DMS114 treated with DMSO at 0.1 percent for 48 hours (cell line): ENCODE results near the gene COPG2.
"Not testable (repeated sequence)": the region's sequence is repeated elsewhere in the genome, so short reads cannot be mapped to it uniquely, and the experiment has no call there.

Experiments used
- DNase-seq: peaks from one replicate; lab custom pipeline; 2025; ENCODE audit not compliant: unreplicated experiment; lab: John Stamatoyannopoulos, UW

Gene COPG2

GRCh38 chr7:130570144-130570543 lies 98.4 kb downstream of the COPG2 start:
- DNase-seq = not testable (repeated sequence)

- DNase-seq = no peak
Observed at GRCh38 chr7:130566898-130567280, 101.7 kb downstream of the COPG2 start.

DNA sequence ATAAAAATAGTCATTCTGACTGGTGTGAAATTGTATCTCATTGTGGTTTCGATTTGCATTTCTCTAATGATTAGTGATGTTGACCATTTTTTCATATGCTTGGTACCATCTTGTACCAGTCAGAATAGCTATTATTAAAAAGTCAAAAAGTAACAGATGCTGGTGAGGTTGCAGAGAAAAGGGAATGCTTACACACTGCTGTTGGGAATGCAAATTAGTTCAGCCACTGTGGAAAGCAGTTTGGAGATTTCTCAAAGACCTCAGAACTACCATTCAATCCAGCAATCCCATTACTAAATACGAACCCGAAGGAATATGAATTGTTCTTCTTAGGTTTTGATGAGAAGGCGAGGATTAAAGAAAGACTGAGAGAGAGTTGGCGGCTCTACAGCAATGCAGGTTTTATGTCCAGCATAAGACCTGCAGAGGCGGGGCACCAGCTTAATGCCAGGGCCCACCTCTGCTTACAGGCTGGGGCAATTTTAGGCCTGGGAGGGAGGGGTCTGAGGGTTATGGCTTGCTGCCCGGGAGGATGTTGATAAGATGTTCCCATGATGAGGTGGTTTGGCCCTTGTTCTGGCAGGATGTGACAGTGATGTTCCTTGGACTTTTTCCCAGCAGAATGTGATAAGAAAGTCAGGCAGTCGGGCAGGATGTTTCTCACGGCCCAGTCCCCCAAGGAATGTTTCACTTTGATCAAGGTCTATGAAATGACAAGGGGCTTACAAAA lies 102.2 kb downstream of the COPG2 start:
- DNase-seq = no peak

DNA sequence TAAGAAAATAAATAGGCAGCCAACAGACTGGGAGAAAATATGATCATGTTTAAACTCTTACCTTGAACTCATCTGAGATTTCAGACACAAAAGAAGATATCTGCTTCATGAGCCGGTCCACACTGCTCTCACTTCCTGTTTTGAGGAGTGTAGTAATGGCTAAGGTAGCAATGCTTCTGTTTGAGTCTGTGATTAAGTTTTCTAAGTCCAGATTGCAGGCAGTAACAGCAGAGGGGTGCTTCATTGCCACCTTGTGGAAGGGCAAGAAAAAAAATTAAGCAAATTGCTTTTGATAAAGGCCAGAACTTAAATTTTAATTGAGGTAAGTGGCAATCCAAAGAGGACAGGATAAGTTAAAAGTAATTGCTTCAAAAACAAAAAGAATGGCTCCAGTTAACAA lies 107.6 kb downstream of the COPG2 start:
- DNase-seq = peak; percentile 7

- DNase-seq = no peak
Observed at GRCh38 chr7:130559184-130559583, 109.4 kb downstream of the COPG2 start.

DNA sequence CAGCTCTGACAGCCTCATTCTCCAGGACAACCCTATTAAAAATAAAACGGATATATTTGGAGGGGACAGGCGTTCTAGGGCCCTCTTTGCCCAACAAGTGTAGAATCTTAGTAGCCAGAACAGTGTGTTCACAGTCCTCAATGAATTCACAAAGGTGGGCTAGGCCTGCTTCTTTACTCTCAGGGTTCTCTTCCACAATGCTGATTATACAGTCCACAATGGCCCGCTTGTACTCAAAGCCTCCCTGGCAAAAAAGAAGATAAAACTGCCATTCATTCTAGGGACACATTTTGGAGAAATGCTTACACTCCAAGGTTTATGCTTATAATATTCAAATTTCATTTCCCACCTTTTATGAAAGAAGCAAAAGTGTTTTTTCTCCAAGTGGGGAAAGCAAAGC lies 114.1 kb downstream of the COPG2 start:
- no peak for DNase-seq

DNA sequence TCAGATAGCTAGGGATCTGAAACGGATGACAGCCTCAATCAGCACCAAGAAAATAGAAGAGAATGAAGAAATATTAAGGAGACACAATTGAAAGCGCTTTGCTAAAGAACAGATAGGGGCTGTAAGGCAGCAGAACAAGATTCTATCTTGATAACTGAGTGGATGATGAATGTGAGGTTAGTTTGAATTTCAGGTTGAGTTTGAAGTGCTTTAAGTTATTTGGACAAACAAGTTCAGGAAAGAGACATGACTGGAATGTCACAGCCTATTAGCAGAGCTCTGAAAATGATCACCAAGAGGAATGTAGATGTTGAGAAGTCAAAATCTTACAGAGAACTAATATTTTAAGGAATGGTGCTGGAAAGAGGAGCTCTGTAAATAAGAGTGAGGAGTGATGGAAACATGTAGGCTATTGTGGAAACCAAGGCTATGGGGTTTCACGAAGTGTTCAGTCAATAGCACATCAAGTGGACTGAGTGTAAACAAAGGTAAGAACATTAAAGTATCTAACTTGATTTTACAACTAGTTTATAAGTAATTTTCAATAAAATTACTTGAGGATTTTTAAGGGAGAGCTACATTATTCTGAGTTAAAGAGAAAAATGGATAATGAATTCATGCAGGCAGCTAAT lies 115.0 kb downstream of the COPG2 start:
- DNase-seq = no peak

DNA sequence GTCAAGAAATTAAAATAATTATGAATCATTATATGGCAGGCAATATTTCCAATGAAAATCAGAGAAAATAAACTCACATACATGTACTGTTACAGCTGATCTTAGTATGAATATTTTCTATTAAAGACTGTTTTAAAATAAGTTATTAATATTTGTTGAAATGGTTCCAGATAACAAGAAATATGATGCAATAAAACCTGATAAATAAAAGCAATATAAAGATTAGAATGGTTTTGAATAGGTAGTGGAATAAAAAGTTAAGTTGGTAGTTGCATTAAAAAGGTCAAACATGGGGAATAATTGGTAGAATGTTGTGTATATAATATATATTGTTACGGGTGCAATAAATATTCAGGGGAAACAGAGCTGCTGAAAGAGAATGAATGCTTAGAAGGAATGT lies 124.2 kb downstream of the COPG2 start:
- no peak for DNase-seq

- DNase-seq = no peak
Observed at GRCh38 chr7:130543487-130544010, 125.0 kb downstream of the COPG2 start.

GRCh38 chr7:130542297-130542696 lies 126.3 kb downstream of the COPG2 start:
- not testable (repeated sequence) for DNase-seq

GRCh38 chr7:130541287-130541686 lies 127.3 kb downstream of the COPG2 start:
- not testable (repeated sequence) for DNase-seq

GRCh38 chr7:130537894-130538293 lies 130.7 kb downstream of the COPG2 start:
- DNase-seq = not testable (repeated sequence)

DNA sequence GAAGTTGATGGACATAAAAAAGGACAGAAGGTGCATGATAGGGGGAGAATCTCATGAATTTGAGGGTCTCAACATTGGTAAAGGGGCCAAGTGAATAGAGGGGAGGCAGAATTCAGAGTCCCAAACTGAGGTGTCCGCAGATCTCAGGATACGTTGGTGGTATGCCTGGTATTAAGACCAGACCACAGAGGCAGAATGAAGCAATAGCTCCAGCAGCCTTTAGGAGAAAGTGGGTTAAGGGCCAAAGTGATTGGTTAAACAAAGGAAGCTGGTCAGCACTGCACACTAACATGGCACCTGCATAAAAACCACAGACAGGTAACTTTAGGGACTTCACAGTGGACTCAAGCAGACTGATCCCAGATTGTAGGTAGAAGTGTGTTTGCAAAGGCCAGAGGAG lies 139.1 kb downstream of the COPG2 start:
- no peak for DNase-seq

DNA sequence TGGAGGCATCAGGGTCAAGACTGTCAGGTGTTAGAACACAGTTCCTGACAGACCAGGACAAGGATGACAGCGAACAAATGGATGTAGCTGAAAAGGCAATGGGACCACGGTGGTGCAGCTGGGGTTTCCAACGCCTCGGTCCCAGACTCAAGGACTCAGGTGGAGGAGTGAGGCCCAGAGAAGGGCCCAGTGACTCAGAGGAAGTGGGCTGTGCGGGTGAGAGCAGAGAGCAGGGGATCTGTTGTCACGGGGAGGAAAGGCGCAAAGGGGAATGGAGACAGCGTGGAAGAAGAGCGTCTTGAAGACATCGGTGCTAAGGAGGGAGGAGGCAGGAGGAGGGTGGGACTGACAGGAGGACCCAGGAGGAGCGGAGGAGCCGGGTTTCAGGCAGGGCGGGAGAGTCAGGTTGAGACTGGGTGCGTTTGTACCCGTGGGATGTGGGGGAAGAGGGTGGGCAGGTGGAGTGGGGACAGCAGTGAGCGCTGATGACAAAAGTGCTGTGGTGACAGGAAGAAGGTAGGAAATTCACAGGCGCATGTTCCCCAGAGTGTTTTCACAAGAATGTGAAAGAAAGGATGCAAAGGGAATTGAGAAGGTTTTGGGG lies 140.7 kb downstream of the COPG2 start:
- not testable (repeated sequence) for DNase-seq

- no peak for DNase-seq
Observed at GRCh38 chr7:130524628-130525027, 143.9 kb downstream of the COPG2 start.

- not testable (repeated sequence) for DNase-seq
Observed at GRCh38 chr7:130523519-130524125, 144.9 kb downstream of the COPG2 start.

- DNase-seq = no peak
Observed at GRCh38 chr7:130521258-130521951, 147.1 kb downstream of the COPG2 start.

DNA sequence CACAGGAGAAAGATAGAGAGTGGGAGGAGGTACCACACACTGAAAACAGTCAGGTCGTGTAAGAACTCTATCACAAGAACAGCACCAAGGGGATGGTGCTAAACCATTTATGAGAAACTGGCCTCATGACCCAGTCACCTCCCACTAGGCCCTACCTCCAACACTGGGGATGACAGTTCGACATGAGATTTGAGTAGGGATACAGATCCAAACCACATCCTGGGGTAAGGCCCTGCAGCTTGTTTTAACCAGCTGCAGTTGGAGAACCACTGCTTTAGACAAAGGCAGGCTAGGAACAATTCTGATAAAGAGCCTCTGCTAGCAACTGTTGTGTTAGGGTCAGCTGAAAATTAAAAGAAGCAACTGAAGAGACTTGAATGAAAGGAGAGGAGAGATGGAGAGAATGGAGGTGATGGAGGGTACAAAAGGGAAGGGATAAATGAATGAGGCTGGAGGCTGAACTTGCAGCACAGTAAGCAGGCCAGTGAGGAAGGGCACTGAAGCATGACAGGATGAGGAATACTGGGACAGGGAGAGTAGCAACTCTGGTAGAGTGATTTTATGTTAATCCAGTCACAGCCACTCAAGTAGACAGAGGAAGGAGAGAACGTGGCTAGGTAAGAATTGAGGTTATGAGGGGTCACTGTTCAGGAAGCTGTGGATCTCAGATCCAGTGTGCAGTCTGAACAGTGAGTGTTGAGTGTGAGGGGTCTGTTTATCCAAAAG lies 153.1 kb downstream of the COPG2 start:
- no peak for DNase-seq

- DNase-seq = no peak
Observed at GRCh38 chr7:130513447-130513846, 155.1 kb downstream of the COPG2 start.

DNA sequence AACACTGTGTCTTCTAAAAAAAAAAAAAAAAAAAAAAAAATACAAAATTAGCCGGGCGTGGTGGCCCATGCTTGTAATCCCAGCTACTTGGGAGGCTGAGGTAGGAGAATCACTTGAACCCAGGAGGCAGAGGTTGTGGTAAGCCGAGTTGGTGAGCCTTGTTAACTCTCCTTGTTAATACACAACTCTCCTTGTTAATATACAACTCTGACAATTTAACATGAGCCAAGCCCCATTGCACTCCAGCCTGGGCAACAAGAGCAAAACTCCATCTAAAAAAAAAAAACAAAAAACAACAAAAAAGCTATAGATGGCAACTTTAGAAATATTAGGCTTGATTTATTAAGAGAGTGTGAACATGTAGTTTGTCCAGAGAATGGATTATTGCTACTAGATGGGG lies 156.5 kb downstream of the COPG2 start:
- DNase-seq = not testable (repeated sequence)
